22Rv1 (cell line): ENCODE results near the gene PRKCQ.

Source experiments
- ZFX ChIP-seq: fragments of 450-650 bp; IDR thresholded peaks from 2 replicates; pipeline ENCODE4 v1.6.1; 2017; ENCODE audit warnings: antibody characterized with exemption, borderline replicate concordance
- TF ChIP-seq, protein P1 (sequence below): fragments of 450-650 bp; IDR thresholded peaks from 2 replicates; pipeline ENCODE4 v1.5.1; 2017; ENCODE audit warnings: mild to moderate bottlenecking

DNA sequence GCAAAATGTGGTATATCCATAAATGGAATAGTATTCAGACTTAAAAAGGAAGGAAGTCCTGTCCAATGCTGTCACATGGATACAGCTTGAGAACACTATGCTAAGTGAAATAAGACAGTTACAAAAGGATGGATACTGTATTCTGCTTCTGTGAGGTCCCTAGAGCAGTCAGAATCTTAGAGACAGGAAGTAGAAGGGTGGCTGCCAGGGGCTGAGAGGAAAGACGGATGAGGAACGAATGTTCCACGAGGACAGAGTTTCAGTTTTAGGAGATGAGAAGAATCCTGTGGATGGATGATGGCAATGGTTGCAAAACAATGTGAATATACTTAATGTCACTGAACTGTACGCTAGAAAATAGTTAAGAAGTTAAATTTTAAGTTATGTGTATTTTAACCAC is 3.8 kb downstream of the PRKCQ start:
- TF ChIP-seq, protein P1, sequence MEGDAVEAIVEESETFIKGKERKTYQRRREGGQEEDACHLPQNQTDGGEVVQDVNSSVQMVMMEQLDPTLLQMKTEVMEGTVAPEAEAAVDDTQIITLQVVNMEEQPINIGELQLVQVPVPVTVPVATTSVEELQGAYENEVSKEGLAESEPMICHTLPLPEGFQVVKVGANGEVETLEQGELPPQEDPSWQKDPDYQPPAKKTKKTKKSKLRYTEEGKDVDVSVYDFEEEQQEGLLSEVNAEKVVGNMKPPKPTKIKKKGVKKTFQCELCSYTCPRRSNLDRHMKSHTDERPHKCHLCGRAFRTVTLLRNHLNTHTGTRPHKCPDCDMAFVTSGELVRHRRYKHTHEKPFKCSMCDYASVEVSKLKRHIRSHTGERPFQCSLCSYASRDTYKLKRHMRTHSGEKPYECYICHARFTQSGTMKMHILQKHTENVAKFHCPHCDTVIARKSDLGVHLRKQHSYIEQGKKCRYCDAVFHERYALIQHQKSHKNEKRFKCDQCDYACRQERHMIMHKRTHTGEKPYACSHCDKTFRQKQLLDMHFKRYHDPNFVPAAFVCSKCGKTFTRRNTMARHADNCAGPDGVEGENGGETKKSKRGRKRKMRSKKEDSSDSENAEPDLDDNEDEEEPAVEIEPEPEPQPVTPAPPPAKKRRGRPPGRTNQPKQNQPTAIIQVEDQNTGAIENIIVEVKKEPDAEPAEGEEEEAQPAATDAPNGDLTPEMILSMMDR, result no peak
- TF ChIP-seq ZFX, result no peak
